Measurements from ENCODE around the gene ZBTB44. TPM values are rescaled to one million over a fixed set of nuclear protein-coding genes. Genes with fewer than 3 reads are reported as not detected.

ZBTB44 gene
- total RNA-seq, 4 donors from 2014 or later = 35.8 to 52.7 (median 45.7) TPM

DNA sequence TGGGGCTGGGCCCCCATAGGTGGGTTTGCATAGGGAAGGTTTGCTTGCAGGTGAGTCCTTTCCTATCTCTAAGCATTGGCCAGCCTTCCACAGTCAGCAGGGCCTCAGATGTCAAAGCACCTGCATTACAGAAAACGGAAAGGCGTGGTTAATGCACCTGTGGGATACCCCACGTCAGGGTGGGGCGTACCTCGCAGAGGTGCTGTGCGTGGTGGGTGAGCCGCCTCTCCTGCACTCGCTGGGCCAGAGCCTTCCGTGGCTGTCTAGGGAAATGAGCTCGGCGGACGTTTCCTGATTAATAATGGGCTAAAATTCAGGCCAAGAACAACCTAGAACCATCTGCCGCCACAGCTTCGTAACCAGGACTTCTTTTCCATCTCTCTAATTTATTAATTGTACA, 122.8 kb downstream of the ZBTB44 start:
- TF ChIP-seq, protein P1, sequence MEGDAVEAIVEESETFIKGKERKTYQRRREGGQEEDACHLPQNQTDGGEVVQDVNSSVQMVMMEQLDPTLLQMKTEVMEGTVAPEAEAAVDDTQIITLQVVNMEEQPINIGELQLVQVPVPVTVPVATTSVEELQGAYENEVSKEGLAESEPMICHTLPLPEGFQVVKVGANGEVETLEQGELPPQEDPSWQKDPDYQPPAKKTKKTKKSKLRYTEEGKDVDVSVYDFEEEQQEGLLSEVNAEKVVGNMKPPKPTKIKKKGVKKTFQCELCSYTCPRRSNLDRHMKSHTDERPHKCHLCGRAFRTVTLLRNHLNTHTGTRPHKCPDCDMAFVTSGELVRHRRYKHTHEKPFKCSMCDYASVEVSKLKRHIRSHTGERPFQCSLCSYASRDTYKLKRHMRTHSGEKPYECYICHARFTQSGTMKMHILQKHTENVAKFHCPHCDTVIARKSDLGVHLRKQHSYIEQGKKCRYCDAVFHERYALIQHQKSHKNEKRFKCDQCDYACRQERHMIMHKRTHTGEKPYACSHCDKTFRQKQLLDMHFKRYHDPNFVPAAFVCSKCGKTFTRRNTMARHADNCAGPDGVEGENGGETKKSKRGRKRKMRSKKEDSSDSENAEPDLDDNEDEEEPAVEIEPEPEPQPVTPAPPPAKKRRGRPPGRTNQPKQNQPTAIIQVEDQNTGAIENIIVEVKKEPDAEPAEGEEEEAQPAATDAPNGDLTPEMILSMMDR (IDR thresholded peaks at IDR 0.05) = no peak
- TF ChIP-seq POLR2A (IDR thresholded peaks at IDR 0.05) = no peak
- no peak overlapping the region for H3K4me3 ChIP-seq (ENCODE audit: low read depth, poor library complexity, severe bottlenecking)
- WGBS, 2 donors = 87% methylated on average over 14 of the region's 14 CpGs
- no peak for DNase-seq (ENCODE audit: low spot score in 2 of 2)
- intact Hi-C loops (cut with DNase I; ENCODE audit: low total_unique reads) = no loop called here

DNA sequence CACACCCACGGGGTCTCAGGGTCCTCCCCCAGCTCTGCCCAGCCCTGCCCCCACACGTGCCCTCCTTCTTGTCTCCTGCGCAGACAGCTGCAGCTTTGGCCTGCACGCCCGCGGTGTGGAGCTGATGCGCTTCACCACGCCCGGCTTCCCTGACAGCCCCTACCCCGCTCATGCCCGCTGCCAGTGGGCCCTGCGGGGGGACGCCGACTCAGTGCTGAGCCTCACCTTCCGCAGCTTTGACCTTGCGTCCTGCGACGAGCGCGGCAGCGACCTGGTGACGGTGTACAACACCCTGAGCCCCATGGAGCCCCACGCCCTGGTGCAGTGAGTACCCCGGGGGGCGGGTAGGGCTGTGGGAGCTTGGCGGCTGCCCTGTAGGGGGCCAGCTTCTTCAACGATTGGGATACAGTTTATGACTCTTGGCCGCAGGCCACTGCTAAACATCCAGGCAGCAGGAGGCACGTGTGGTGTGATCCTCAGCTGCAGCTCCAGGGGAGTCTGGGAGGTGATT, 124.3 kb downstream of the ZBTB44 start:
- 90% methylated on average over 26 to 29 of the region's 29 CpGs for WGBS, 2 donors
- intact Hi-C loops (cut with DNase I; ENCODE audit: low total_unique reads) = no loop called here
- TF ChIP-seq POLR2A (IDR thresholded peaks at IDR 0.05) = no peak
- TF ChIP-seq, protein P1 (IDR thresholded peaks at IDR 0.05) = no peak

DNA sequence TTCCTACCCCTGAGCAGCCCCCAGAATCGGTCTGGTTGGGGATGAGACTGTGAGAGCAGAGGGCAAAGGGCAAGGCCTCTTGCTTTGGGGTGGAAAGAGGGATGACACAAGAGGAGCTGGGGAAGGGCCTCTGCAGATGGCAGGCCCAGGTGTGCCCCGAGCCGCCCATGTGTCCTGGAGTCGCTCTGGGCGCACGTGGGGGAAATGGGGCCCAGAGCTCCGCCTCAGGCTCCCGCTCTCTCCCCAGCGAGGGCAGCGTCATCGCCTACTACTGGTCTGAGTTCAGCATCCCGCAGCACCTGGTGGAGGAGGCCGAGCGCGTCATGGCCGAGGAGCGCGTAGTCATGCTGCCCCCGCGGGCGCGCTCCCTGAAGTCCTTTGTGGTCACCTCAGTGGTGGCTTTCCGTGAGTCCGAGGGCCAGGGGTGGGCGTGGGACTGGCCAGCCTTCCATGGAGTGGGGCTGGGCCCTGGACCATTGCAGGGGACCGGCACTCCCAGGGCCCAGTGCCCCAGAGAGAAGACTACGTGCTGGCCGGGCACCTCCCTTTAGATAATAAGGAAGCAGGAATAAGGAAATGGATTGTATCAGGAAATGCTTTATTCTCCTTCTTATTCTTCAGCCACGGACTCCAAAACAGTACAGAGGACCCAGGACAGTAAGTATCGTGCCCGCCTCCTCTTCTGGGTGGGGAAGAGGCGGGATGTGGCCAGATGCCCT, 125.1 kb downstream of the ZBTB44 start:
- no peak for TF ChIP-seq POLR2A (IDR thresholded peaks at IDR 0.05)
- TF ChIP-seq, protein P1 (IDR thresholded peaks at IDR 0.05) = no peak
- no peak for DNase-seq (ENCODE audit: low spot score in 2 of 2)
- intact Hi-C loops (cut with DNase I; ENCODE audit: low total_unique reads) = no loop called here
- 86 to 89% methylated on average over 32 of the region's 32 CpGs for WGBS, 2 donors
- H3K4me3 ChIP-seq (ENCODE audit: low read depth, poor library complexity, severe bottlenecking) = no peak overlapping the region

More for the DNA sequence above, 124.3 kb downstream of the ZBTB44 start:
- H3K4me3 ChIP-seq (ENCODE audit: low read depth, poor library complexity, severe bottlenecking) = no peak overlapping the region
- no peak for DNase-seq (ENCODE audit: low spot score in 2 of 2)

DNA sequence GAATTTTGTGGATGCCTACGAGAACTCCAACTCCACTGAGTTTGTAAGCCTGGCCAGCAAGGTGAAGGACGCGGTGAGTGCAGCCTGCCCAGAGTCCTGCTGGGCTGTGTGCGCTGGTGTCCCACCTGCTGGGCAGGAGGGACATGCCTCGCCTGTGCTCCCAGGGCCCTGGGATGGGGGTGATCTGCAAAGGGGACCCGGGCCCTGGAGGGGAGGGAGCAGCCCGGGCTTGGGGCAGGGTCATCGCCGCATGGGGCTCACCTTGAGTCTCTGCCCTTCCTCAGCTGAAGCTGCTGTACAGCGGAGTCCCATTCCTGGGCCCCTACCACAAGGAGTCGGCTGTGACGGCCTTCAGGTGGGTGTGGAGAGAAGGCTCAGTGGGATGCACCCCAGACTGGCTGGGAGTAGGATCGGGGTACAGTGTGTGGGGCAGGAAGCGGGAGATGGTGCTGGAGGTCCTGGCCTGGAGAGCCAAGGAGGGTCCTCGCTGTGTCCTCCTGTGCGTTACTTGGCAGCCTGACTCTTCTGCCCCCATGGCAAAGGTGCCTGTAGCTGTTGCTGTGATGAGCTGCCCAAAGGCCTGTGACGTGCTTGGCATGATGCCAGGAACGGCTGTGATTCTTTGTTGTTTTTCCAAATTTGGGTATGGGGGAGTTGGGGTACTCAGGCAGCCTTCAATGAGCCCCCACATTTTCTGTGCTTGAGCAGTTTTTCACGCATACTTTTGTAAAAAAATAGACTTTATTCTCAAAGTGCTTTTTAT, 126.0 kb downstream of the ZBTB44 start:
- intact Hi-C loops (cut with DNase I; ENCODE audit: low total_unique reads) = no loop called here
- WGBS, 2 donors = 87 to 88% methylated on average over 18 to 19 of the region's 19 CpGs

DNA sequence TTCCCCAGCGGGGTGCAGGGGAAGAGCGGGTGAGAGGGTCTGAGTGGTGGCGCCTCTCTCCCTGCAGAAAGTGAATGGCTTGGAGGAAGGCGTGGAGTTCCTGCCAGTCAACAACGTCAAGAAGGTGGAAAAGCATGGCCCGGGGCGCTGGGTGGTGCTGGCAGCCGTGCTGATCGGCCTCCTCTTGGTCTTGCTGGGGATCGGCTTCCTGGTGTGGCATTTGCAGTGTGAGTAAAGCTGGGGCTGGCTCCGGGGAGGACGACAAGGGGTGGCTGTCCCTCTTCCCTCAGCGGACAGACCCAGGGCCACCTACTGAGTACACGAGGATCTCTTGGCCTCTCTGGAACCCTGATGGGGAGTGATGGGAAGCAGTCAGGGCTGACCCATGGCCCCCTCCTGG, 126.7 kb downstream of the ZBTB44 start:
- TF ChIP-seq, protein P1 (IDR thresholded peaks at IDR 0.05) = no peak
- TF ChIP-seq POLR2A (IDR thresholded peaks at IDR 0.05) = no peak
- H3K4me3 ChIP-seq (ENCODE audit: low read depth, poor library complexity, severe bottlenecking) = no peak overlapping the region
- intact Hi-C loops (cut with DNase I; ENCODE audit: low total_unique reads) = no loop called here
- DNase-seq (ENCODE audit: low spot score in 2 of 2) = no peak
- 57 to 62% methylated on average over 14 of the region's 14 CpGs for WGBS, 2 donors

More for the DNA sequence above, 126.0 kb downstream of the ZBTB44 start:
- TF ChIP-seq POLR2A (IDR thresholded peaks at IDR 0.05) = no peak
- TF ChIP-seq, protein P1 (IDR thresholded peaks at IDR 0.05) = no peak
- no peak for DNase-seq (ENCODE audit: low spot score in 2 of 2)
- no peak overlapping the region for H3K4me3 ChIP-seq (ENCODE audit: low read depth, poor library complexity, severe bottlenecking)
